ENCODE measurements around the gene RPS21.
A peak's percentile ranks its signal among the peaks of the same experiment; 100 is the strongest.

Gene RPS21

GRCh38 chr20:62354031-62354808 is 32.7 kb upstream of the RPS21 start:
- H3K27me3 ChIP-seq (ENCODE audit: control insufficient read depth in 1 of 2, insufficient read depth in 2 of 2, low read length in 2 of 2) = no peaks in the 10 kb centered on the region
- no peaks in the 10 kb centered on the region for H3K36me3 ChIP-seq (ENCODE audit: control insufficient read depth in 1 of 2, insufficient read depth in 2 of 2, low read length in 2 of 2)
- H3K4me3 ChIP-seq (ENCODE audit: low read depth in 1 of 2, low read length in 2 of 2) = no peak overlapping the region
- peaks cover 17 to 53% of the 10 kb centered on the region in 2 donors for H3K4me1 ChIP-seq (ENCODE audit: control insufficient read depth in 1 of 2, insufficient read depth in 2 of 2, low read length in 2 of 2)
- no peak overlapping the region for H3K27ac ChIP-seq (ENCODE audit: low read depth, low read length)
- no peak overlapping the region for H3K9ac ChIP-seq (ENCODE audit: low read depth in 1 of 2, low read length in 2 of 2)
- no peaks in the 10 kb centered on the region for H3K9me3 ChIP-seq (ENCODE audit: control insufficient read depth in 1 of 2, low read length in 2 of 2)

- Histone ChIP-seq H3K4me3 (ENCODE audit: low read depth in 1 of 2, low read length in 2 of 2) (no peak overlapping the region), H3K27me3 (ENCODE audit: control insufficient read depth in 1 of 2, insufficient read depth in 2 of 2, low read length in 2 of 2) (no peaks in the 10 kb centered on the region), H3K9me3 (ENCODE audit: control insufficient read depth in 1 of 2, low read length in 2 of 2) (no peaks in the 10 kb centered on the region), H3K36me3 (ENCODE audit: control insufficient read depth in 1 of 2, insufficient read depth in 2 of 2, low read length in 2 of 2) (no peaks in the 10 kb centered on the region), H3K27ac (ENCODE audit: low read depth, low read length) (peak overlapping the region; percentile 23), H3K4me1 (ENCODE audit: control insufficient read depth in 1 of 2, insufficient read depth in 2 of 2, low read length in 2 of 2) (peaks cover 16 to 51% of the 10 kb centered on the region in 2 donors), H3K9ac (ENCODE audit: low read depth in 1 of 2, low read length in 2 of 2) (no peak overlapping the region)
These were observed 32.0 kb upstream of the RPS21 start for GRCh38 chr20:62354811-62355341.

GRCh38 chr20:62355516-62355877 is 31.4 kb upstream of the RPS21 start:
- H3K9me3 ChIP-seq (ENCODE audit: control insufficient read depth in 1 of 2, low read length in 2 of 2) = no peaks in the 10 kb centered on the region
- peaks cover 10 to 46% of the 10 kb centered on the region in 2 donors for H3K4me1 ChIP-seq (ENCODE audit: control insufficient read depth in 1 of 2, insufficient read depth in 2 of 2, low read length in 2 of 2)
- peak overlapping the region; percentile 23 for H3K27ac ChIP-seq (ENCODE audit: low read depth, low read length)
- no peak overlapping the region for H3K9ac ChIP-seq (ENCODE audit: low read depth in 1 of 2, low read length in 2 of 2)
- no peaks in the 10 kb centered on the region for H3K36me3 ChIP-seq (ENCODE audit: control insufficient read depth in 1 of 2, insufficient read depth in 2 of 2, low read length in 2 of 2)
- no peaks in the 10 kb centered on the region for H3K27me3 ChIP-seq (ENCODE audit: control insufficient read depth in 1 of 2, insufficient read depth in 2 of 2, low read length in 2 of 2)
- H3K4me3 ChIP-seq (ENCODE audit: low read depth in 1 of 2, low read length in 2 of 2) = no peak overlapping the region

GRCh38 chr20:62355878-62356588 is 30.9 kb upstream of the RPS21 start:
- Histone ChIP-seq H3K4me3 (ENCODE audit: low read depth in 1 of 2, low read length in 2 of 2) (no peak overlapping the region), H3K4me1 (ENCODE audit: control insufficient read depth in 1 of 2, insufficient read depth in 2 of 2, low read length in 2 of 2) (peaks cover 5 to 41% of the 10 kb centered on the region in 2 donors), H3K36me3 (ENCODE audit: control insufficient read depth in 1 of 2, insufficient read depth in 2 of 2, low read length in 2 of 2) (no peaks in the 10 kb centered on the region), H3K27me3 (ENCODE audit: control insufficient read depth in 1 of 2, insufficient read depth in 2 of 2, low read length in 2 of 2) (no peaks in the 10 kb centered on the region), H3K9me3 (ENCODE audit: control insufficient read depth in 1 of 2, low read length in 2 of 2) (no peaks in the 10 kb centered on the region), H3K9ac (ENCODE audit: low read depth in 1 of 2, low read length in 2 of 2) (no peak overlapping the region), H3K27ac (ENCODE audit: low read depth, low read length) (peak overlapping the region; percentile 51)

GRCh38 chr20:62356589-62357186 is 30.2 kb upstream of the RPS21 start:
- Histone ChIP-seq H3K4me1 (ENCODE audit: control insufficient read depth in 1 of 2, insufficient read depth in 2 of 2, low read length in 2 of 2) (peaks cover 4 to 41% of the 10 kb centered on the region in 2 donors), H3K27me3 (ENCODE audit: control insufficient read depth in 1 of 2, insufficient read depth in 2 of 2, low read length in 2 of 2) (no peaks in the 10 kb centered on the region), H3K9me3 (ENCODE audit: control insufficient read depth in 1 of 2, low read length in 2 of 2) (no peaks in the 10 kb centered on the region), H3K9ac (ENCODE audit: low read depth in 1 of 2, low read length in 2 of 2) (peak overlapping the region in 1 of 2 donors; percentile 10), H3K4me3 (ENCODE audit: low read depth in 1 of 2, low read length in 2 of 2) (no peak overlapping the region), H3K27ac (ENCODE audit: low read depth, low read length) (peak overlapping the region; percentile 51), H3K36me3 (ENCODE audit: control insufficient read depth in 1 of 2, insufficient read depth in 2 of 2, low read length in 2 of 2) (no peaks in the 10 kb centered on the region)

GRCh38 chr20:62357187-62357667 is 29.7 kb upstream of the RPS21 start:
- H3K4me3 ChIP-seq (ENCODE audit: low read depth in 1 of 2, low read length in 2 of 2) = no peak overlapping the region
- H3K36me3 ChIP-seq (ENCODE audit: control insufficient read depth in 1 of 2, insufficient read depth in 2 of 2, low read length in 2 of 2) = no peaks in the 10 kb centered on the region
- no peak overlapping the region for H3K9ac ChIP-seq (ENCODE audit: low read depth in 1 of 2, low read length in 2 of 2)
- no peaks in the 10 kb centered on the region for H3K9me3 ChIP-seq (ENCODE audit: control insufficient read depth in 1 of 2, low read length in 2 of 2)
- H3K4me1 ChIP-seq (ENCODE audit: control insufficient read depth in 1 of 2, insufficient read depth in 2 of 2, low read length in 2 of 2) = peaks cover 4 to 41% of the 10 kb centered on the region in 2 donors
- no peaks in the 10 kb centered on the region for H3K27me3 ChIP-seq (ENCODE audit: control insufficient read depth in 1 of 2, insufficient read depth in 2 of 2, low read length in 2 of 2)
- peak overlapping the region; percentile 62 for H3K27ac ChIP-seq (ENCODE audit: low read depth, low read length)

GRCh38 chr20:62357681-62358080 is 29.2 kb upstream of the RPS21 start:
- Histone ChIP-seq H3K4me3 (ENCODE audit: low read depth in 1 of 2, low read length in 2 of 2) (no peak overlapping the region), H3K27ac (ENCODE audit: low read depth, low read length) (peak overlapping the region; percentile 62), H3K4me1 (ENCODE audit: control insufficient read depth in 1 of 2, insufficient read depth in 2 of 2, low read length in 2 of 2) (peaks cover 4 to 41% of the 10 kb centered on the region in 2 donors), H3K9ac (ENCODE audit: low read depth in 1 of 2, low read length in 2 of 2) (no peak overlapping the region), H3K9me3 (ENCODE audit: control insufficient read depth in 1 of 2, low read length in 2 of 2) (no peaks in the 10 kb centered on the region), H3K27me3 (ENCODE audit: control insufficient read depth in 1 of 2, insufficient read depth in 2 of 2, low read length in 2 of 2) (no peaks in the 10 kb centered on the region), H3K36me3 (ENCODE audit: control insufficient read depth in 1 of 2, insufficient read depth in 2 of 2, low read length in 2 of 2) (no peaks in the 10 kb centered on the region)

- Histone ChIP-seq H3K4me3 (ENCODE audit: low read depth in 1 of 2, low read length in 2 of 2) (no peak overlapping the region), H3K9me3 (ENCODE audit: control insufficient read depth in 1 of 2, low read length in 2 of 2) (no peaks in the 10 kb centered on the region), H3K4me1 (ENCODE audit: control insufficient read depth in 1 of 2, insufficient read depth in 2 of 2, low read length in 2 of 2) (peaks cover 4 to 35% of the 10 kb centered on the region in 2 donors), H3K27me3 (ENCODE audit: control insufficient read depth in 1 of 2, insufficient read depth in 2 of 2, low read length in 2 of 2) (no peaks in the 10 kb centered on the region), H3K27ac (ENCODE audit: low read depth, low read length) (peak overlapping the region; percentile 58), H3K9ac (ENCODE audit: low read depth in 1 of 2, low read length in 2 of 2) (no peak overlapping the region), H3K36me3 (ENCODE audit: control insufficient read depth in 1 of 2, insufficient read depth in 2 of 2, low read length in 2 of 2) (no peaks in the 10 kb centered on the region)
These were observed 28.5 kb upstream of the RPS21 start for GRCh38 chr20:62358171-62359042.

GRCh38 chr20:62359043-62359490 is 27.8 kb upstream of the RPS21 start:
- H3K4me3 ChIP-seq (ENCODE audit: low read depth in 1 of 2, low read length in 2 of 2) = no peak overlapping the region
- H3K9ac ChIP-seq (ENCODE audit: low read depth in 1 of 2, low read length in 2 of 2) = no peak overlapping the region
- H3K27ac ChIP-seq (ENCODE audit: low read depth, low read length) = peak overlapping the region; percentile 58
- peaks cover 4 to 35% of the 10 kb centered on the region in 2 donors for H3K4me1 ChIP-seq (ENCODE audit: control insufficient read depth in 1 of 2, insufficient read depth in 2 of 2, low read length in 2 of 2)
- H3K27me3 ChIP-seq (ENCODE audit: control insufficient read depth in 1 of 2, insufficient read depth in 2 of 2, low read length in 2 of 2) = no peaks in the 10 kb centered on the region
- H3K9me3 ChIP-seq (ENCODE audit: control insufficient read depth in 1 of 2, low read length in 2 of 2) = no peaks in the 10 kb centered on the region
- no peaks in the 10 kb centered on the region for H3K36me3 ChIP-seq (ENCODE audit: control insufficient read depth in 1 of 2, insufficient read depth in 2 of 2, low read length in 2 of 2)

Data from duodenal mucosa (tissue), 2 donors.